ENCODE results near the gene CD63. TPM values are rescaled to one million over a fixed set of nuclear protein-coding genes. Genes with fewer than 3 reads are reported as not detected.

Gene CD63
- polyA plus RNA-seq, 1 donor from 2014 or later, result 217 TPM

DNA sequence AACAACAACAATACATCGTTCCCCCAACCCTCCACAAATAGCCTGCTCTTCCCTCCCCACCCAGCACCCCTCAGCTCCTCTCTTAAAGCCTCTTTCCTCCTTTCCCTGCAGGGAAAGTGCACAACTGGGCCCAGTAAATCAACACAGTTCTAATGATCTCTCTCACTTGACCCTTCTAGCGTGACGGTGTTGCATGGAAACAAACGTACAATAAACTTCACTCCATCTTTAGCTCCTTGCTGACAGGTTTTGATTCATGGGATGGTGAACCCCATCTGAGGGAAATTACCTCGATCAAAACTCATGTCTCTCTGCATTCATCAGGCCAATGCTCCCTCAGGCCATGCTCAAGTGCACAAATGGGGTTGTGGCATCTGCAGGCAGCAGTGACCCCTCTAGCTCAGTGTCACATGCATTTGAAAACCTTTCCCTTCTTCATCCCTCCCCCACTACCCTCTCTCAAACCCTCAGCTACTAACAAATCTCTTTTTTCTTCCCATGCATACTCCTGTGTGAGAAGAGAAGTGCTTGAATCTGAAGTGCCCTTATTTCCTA lies 37.0 kb upstream of the CD63 start:
- Histone ChIP-seq H3F3A (ENCODE audit: insufficient read depth, low read length, poor library complexity, severe bottlenecking) (no peaks in the 10 kb centered on the region), H3K36me3 (ENCODE audit: insufficient read depth, low read length) (peaks cover 4% of the 10 kb centered on the region), H3K4me2 (ENCODE audit: low read length) (no peak overlapping the region), H3K27me3 (ENCODE audit: insufficient read depth, low read depth, low read length) (no peaks in the 10 kb centered on the region), H3K79me2 (replicated peaks; ENCODE audit: insufficient read depth, low read length) (no peaks in the 10 kb centered on the region), H3K9me3 (ENCODE audit: low read length) (no peaks in the 10 kb centered on the region), H4K20me1 (ENCODE audit: insufficient read depth) (no peaks in the 10 kb centered on the region), H2AFZ (ENCODE audit: low read depth, low read length) (no peak overlapping the region), H3K27ac (ENCODE audit: low read length) (no peak overlapping the region), H3K4me3 (ENCODE audit: low read length) (no peak overlapping the region), H3K9me2 (ENCODE audit: insufficient read depth, low read length) (no peaks in the 10 kb centered on the region), H3K9ac (ENCODE audit: low read length) (no peak overlapping the region)
- TF ChIP-seq TAF1 (IDR thresholded peaks at IDR 0.05; ENCODE audit: low read depth) (no peak), RAD21 (conservative IDR thresholded peaks at IDR 0.05) (no peak), EZH2 (IDR thresholded peaks at IDR 0.05; ENCODE audit: borderline replicate concordance, insufficient read depth, low read length, poor library complexity, severe bottlenecking) (no peak), POLR2AphosphoS5 (IDR thresholded peaks at IDR 0.05) (no peak), SMC3 (conservative IDR thresholded peaks at IDR 0.05; ENCODE audit: poor library complexity) (no peak), EP300 (conservative IDR thresholded peaks at IDR 0.05; ENCODE audit: poor library complexity, severe bottlenecking) (no peak)
- TF ChIP-seq, protein P1, sequence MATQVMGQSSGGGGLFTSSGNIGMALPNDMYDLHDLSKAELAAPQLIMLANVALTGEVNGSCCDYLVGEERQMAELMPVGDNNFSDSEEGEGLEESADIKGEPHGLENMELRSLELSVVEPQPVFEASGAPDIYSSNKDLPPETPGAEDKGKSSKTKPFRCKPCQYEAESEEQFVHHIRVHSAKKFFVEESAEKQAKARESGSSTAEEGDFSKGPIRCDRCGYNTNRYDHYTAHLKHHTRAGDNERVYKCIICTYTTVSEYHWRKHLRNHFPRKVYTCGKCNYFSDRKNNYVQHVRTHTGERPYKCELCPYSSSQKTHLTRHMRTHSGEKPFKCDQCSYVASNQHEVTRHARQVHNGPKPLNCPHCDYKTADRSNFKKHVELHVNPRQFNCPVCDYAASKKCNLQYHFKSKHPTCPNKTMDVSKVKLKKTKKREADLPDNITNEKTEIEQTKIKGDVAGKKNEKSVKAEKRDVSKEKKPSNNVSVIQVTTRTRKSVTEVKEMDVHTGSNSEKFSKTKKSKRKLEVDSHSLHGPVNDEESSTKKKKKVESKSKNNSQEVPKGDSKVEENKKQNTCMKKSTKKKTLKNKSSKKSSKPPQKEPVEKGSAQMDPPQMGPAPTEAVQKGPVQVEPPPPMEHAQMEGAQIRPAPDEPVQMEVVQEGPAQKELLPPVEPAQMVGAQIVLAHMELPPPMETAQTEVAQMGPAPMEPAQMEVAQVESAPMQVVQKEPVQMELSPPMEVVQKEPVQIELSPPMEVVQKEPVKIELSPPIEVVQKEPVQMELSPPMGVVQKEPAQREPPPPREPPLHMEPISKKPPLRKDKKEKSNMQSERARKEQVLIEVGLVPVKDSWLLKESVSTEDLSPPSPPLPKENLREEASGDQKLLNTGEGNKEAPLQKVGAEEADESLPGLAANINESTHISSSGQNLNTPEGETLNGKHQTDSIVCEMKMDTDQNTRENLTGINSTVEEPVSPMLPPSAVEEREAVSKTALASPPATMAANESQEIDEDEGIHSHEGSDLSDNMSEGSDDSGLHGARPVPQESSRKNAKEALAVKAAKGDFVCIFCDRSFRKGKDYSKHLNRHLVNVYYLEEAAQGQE (IDR thresholded peaks at IDR 0.05; ENCODE audit: borderline replicate concordance), result no peak
- TF ChIP-seq, protein P2, sequence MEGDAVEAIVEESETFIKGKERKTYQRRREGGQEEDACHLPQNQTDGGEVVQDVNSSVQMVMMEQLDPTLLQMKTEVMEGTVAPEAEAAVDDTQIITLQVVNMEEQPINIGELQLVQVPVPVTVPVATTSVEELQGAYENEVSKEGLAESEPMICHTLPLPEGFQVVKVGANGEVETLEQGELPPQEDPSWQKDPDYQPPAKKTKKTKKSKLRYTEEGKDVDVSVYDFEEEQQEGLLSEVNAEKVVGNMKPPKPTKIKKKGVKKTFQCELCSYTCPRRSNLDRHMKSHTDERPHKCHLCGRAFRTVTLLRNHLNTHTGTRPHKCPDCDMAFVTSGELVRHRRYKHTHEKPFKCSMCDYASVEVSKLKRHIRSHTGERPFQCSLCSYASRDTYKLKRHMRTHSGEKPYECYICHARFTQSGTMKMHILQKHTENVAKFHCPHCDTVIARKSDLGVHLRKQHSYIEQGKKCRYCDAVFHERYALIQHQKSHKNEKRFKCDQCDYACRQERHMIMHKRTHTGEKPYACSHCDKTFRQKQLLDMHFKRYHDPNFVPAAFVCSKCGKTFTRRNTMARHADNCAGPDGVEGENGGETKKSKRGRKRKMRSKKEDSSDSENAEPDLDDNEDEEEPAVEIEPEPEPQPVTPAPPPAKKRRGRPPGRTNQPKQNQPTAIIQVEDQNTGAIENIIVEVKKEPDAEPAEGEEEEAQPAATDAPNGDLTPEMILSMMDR (IDR thresholded peaks at IDR 0.05; ENCODE audit: poor library complexity, severe bottlenecking), result no peak

- Histone ChIP-seq H3K9ac (ENCODE audit: low read length) (no peak overlapping the region), H3K79me2 (replicated peaks; ENCODE audit: insufficient read depth, low read length) (no peaks in the 10 kb centered on the region), H2AFZ (ENCODE audit: low read depth, low read length) (no peak overlapping the region), H3F3A (ENCODE audit: insufficient read depth, low read length, poor library complexity, severe bottlenecking) (no peaks in the 10 kb centered on the region), H3K27ac (ENCODE audit: low read length) (no peak overlapping the region), H3K9me3 (ENCODE audit: low read length) (no peaks in the 10 kb centered on the region), H3K36me3 (ENCODE audit: insufficient read depth, low read length) (peaks cover 4% of the 10 kb centered on the region), H3K9me2 (ENCODE audit: insufficient read depth, low read length) (no peaks in the 10 kb centered on the region), H4K20me1 (ENCODE audit: insufficient read depth) (no peaks in the 10 kb centered on the region), H3K27me3 (ENCODE audit: insufficient read depth, low read depth, low read length) (no peaks in the 10 kb centered on the region), H3K4me3 (ENCODE audit: low read length) (no peak overlapping the region), H3K4me2 (ENCODE audit: low read length) (no peak overlapping the region)
- TF ChIP-seq MXI1 (conservative IDR thresholded peaks at IDR 0.05; ENCODE audit: poor library complexity, severe bottlenecking), result no peak
- TF ChIP-seq, protein P2 (IDR thresholded peaks at IDR 0.05; ENCODE audit: poor library complexity, severe bottlenecking), result no peak
- no peak for TF ChIP-seq RAD21 (conservative IDR thresholded peaks at IDR 0.05)
- TF ChIP-seq TAF1 (IDR thresholded peaks at IDR 0.05; ENCODE audit: low read depth), result no peak
- TF ChIP-seq, protein P1 (IDR thresholded peaks at IDR 0.05; ENCODE audit: borderline replicate concordance), result no peak
- no peak for TF ChIP-seq EP300 (conservative IDR thresholded peaks at IDR 0.05; ENCODE audit: poor library complexity, severe bottlenecking)
- TF ChIP-seq EZH2 (IDR thresholded peaks at IDR 0.05; ENCODE audit: borderline replicate concordance, insufficient read depth, low read length, poor library complexity, severe bottlenecking), result no peak
- no peak for TF ChIP-seq SMC3 (conservative IDR thresholded peaks at IDR 0.05; ENCODE audit: poor library complexity)
- TF ChIP-seq POLR2AphosphoS5 (IDR thresholded peaks at IDR 0.05), result no peak
These were observed 33.8 kb upstream of the CD63 start for GRCh38 chr12:55762646-55763045.
